Tongue (tissue), 2 donors: ENCODE measurements around the gene KAZN. TPM values are rescaled to one million over a fixed set of nuclear protein-coding genes. Genes with fewer than 3 reads are reported as not detected.

Source experiments
- DNase-seq: peaks from one replicate; pipeline ENCODE4 v3.0.0-alpha.2; 2015
- total RNA-seq: library from RNA; depleted of rRNA; stranded (reverse); fragments of >200 nt; gene quantifications from one replicate; pipeline ENCODE4 v1.2.3, GENCODE V29; 2014

KAZN gene
- total RNA-seq, 1 donor from 2014 or later: 12.3 TPM

GRCh38 chr1:14774225-14774624, 175.7 kb downstream of the KAZN start:
- DNase-seq: no peak

DNA sequence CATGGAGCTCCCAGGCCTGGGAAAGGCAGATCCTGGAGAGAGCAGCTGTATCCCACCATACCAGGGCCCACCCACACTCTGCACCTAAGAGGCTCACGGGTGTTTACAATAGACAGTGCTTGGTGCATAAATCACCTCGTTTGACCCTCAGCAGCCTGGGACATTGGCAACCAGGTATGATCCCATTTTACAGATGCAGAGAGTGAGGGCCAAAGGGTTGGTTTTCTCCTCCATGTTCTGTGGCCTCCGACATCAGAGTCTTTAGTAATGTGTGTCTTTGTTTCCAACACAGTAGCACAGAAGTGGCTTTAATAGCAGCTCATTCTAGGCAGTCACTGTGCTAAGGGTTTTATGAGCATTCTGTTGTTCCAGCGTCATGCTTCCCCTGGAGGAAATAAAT, 176.5 kb downstream of the KAZN start:
- DNase-seq: no peak

- DNase-seq: no peak
Observed at GRCh38 chr1:14775434-14775833, 176.9 kb downstream of the KAZN start.

DNA sequence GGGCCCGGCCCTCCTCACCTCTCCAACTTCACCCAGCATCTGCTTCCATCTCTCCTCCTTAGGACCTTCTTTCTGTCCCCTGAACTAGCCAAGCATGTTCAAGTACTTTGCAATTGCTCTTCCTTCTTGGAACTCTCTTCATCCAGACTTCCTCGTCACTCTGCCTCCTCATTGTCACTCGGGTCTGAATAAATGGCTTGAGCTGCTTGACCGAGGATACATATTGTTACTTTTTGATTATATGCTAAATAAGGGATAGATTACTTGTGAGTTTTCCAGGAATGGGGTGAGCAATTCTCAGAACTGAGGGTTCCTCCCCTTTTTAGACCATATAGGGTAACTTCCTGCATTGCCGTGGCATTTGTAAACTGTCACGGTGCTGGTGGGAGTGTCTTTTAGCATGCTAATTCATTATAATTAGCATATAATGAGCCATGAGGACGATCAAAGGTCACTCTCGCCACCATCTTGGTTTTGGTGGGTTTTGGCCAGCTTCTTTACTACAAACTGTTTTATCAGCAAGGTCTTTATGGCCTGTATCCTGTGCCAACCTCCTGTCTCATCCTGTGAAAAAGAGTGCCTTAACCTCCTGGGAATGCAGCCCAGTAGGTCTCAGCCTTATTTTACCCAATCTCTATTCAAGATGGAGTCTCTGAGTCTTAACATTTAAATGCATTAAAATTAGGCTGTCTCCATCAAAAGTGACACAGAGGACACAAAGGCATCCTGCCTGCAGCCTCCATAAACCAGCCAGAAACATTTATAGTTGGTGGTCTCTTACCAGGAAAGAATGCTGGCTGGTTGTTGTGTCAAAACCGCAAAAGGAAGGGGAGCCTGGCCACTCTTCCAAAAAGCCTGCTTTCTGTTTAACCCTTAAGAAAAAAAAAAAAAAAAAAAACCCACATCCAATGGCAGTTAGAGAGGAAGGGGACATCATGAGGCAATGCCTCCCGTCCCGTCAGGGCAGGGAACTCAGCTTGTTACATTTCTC, 179.3 kb downstream of the KAZN start:
- DNase-seq: no peak

- DNase-seq: no peak
Observed at GRCh38 chr1:14778541-14778897, 180.0 kb downstream of the KAZN start.

DNA sequence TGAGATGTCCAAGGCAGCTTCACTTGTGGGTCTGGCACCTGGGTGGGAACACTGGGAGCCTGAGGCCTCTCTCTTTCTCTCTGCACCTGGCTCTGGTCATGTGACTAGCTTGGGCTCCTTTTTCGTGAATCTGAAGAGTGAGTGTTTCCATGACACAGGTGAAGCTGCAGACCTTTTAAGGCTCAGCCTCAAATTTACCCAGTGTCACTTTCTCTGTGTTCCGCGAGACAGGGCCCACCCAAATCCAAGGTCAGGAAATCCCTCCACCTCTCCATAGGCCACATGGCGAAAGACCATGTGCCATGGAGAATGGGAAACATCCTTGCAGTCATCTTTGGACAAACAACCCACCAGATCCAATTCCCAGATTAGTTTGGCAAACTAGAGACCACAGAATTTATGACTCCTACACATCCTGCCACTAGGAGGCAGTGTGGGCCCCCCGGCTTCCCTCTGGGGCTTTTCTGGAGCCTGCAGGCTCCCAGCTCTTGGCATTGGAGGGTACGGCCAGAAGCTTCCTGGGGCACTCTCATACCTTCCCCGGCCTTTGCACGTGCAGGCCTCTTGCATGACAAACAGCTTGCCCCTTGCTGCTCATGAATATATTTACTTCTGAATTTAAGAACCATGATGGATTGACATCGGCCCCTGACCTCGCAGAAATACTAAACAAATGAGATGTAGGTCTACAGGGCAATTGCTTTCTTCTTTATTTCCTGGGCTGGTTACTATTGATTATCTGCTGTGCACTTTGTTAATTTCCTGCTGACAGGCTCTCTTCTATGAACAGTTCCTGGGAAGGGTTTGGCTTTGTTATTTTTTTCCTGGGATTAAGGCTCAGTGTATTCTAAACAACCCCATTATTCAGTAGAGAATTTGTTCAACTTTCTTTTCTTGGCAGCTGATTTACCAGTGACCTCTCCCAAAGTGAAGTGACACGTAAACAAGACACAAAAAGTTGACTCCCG, 180.7 kb downstream of the KAZN start:
- DNase-seq: peak; percentile 41

- DNase-seq: no peak
Observed at GRCh38 chr1:14780271-14780670, 181.8 kb downstream of the KAZN start.

DNA sequence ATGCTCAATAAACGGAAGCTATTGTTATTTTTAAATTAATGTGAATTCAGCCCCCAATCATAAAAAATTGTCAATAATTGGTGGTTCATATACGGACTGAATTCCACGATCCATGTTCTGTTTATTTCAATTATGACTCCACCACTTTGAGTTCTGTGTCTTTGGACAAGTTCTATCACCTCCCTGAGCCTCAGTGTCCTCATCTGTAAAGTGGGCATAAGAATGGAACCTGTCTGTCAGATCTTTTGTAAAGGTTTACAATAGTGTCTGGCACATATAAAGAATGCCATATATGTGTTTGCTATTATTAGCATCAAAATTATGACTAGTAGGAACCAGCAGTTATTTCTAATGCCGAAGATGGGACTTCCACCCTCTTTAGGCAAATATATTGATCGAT, 183.3 kb downstream of the KAZN start:
- DNase-seq: no peak

- no peak for DNase-seq
Observed at GRCh38 chr1:14782741-14783591, 184.5 kb downstream of the KAZN start.

DNA sequence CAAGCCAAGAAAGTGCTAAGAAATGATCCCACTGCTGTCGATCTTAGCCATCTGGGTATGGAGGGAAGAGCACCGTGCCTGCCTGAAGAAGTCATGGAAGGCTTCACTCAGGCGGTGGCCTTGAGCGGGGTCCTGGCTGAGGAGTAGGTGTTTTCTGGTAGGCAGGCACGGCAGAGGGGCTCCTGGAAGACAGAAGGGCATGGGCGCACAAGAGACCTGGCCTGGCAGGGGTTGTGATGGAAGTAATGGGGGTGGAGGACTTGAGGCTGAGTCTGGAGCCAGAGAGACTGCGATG, 185.1 kb downstream of the KAZN start:
- DNase-seq: no peak

DNA sequence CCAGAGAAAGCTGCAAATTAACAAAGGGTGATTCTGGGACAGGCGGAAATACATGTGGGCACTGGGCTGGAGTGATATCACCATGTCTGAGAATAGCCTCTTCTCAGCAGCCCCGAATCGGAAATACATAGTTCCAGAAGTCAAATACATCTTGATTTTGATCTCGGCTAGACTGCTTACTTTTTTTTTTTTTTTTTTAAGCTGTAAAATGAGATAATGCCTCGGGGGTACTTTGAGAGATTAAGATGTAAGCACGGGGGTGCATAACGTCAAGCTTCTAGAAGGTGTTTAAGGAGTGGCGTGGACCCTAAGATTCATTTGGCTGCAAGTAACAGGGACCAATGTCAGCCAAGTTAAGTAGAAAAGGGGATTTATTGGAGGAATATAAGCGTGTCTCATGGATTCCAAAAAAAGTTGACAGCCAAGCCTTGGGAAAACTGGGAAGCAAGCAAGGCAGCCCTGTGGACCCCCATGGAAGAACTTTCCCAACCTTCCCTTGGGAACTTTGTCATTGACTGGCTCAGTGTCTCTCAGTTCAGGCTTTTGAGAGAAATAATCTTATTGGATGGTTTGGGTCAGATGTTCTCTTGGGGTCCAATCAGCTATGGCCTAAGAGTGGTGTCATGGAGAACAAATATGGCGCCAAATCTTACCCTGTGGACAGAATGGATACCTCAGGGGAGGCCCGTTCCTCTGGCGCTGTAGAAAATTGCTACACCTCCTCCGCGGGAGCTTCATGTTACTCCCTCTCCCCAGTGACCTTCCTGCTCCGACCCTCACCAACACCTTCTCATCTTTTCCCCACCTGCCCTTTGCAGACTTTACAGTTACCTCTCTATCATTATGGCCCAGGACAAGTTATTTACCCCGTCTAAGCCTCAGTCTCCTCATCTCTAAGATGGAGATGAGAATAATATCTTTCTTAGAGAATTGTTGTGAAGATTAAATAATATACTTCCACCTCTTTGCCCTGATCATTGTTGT, 186.6 kb downstream of the KAZN start:
- no peak for DNase-seq

- DNase-seq: no peak
Observed at GRCh38 chr1:14786109-14786675, 187.7 kb downstream of the KAZN start.

- DNase-seq: no peak
Observed at GRCh38 chr1:14786681-14787080, 188.2 kb downstream of the KAZN start.

DNA sequence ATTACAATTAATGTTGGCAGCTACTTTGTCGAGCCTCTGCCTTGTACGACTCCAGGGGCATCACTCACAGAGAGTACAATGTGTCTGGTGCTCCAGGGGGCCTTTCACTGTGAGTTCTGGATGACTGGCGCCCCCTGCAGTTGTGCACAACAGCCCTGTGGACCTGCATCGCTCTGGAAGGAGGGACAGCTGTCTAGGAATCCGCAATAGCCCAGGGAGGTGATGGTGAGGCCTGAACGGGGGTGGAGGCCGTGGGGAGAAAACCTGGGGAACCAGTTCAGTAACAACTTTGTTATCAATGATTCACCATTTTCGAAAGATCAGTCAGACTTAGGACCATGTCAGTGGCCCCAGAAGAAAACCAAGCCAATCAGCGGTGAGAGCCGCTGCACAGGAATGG, 189.1 kb downstream of the KAZN start:
- no peak for DNase-seq

GRCh38 chr1:14788080-14788479, 189.6 kb downstream of the KAZN start:
- peak; percentile 51 for DNase-seq

GRCh38 chr1:14790982-14791381, 192.5 kb downstream of the KAZN start:
- no peak for DNase-seq

DNA sequence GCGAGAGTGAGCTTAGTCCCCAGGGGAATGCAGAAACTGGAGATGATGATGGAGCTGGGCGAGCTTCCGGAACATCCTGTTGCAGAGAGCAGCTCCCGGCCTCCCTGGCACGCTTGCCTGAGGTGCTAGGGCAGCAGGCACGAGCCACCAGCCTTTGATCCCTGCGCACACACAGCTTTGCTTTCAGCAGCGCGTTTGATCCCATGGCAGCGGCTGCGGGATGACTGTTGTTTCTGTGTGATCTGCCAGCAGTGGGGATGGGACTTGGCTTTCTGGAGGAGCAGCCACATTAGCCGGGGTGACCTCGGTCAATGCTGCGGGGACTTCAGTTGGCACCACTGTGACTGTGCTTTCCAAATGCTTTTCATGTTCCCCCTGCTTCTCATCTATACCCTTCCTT, 193.2 kb downstream of the KAZN start:
- no peak for DNase-seq

GRCh38 chr1:14794136-14794768, 195.8 kb downstream of the KAZN start:
- DNase-seq: no peak

GRCh38 chr1:14794906-14795305, 196.4 kb downstream of the KAZN start:
- no peak for DNase-seq

GRCh38 chr1:14795589-14795988, 197.1 kb downstream of the KAZN start:
- DNase-seq: no peak
